OCI-LY3 (cell line): ENCODE data around the gene AGO3.

ENCODE experiments used
- H2AFZ ChIP-seq: fragments of 200-600, 300-600 bp; shearing (Covaris generic); 2 replicates; pipeline ENCODE4 v1.6.0; 2014; ENCODE audit warnings: antibody characterized with exemption, low read depth, low read length
- H3K27ac ChIP-seq: fragments of 200-600, 300-600 bp; sonication (generic); 2 replicates; pipeline ENCODE4 v1.5.1; 2014; ENCODE audit warnings: mild to moderate bottlenecking, low read length, moderate library complexity, mixed read lengths
- H3K27me3 ChIP-seq: fragments of 200-600, 300-600 bp; sonication (generic); 2 replicates; pipeline ENCODE4 v1.6.1; 2014; ENCODE audit warnings: low read depth, low read length, mixed read lengths
- H3K36me3 ChIP-seq: fragments of 200-600, 300-600 bp; sonication (generic); replicated peaks from 2 replicates; pipeline ENCODE3; 2014; ENCODE audit warnings: low read depth, low read length, mixed read lengths
- H3K4me1 ChIP-seq: fragments of 300-600, 200-600 bp; sonication (generic); 2 replicates; pipeline ENCODE4 v1.6.1; 2014; ENCODE audit warnings: low read length, mixed read lengths
- H3K4me2 ChIP-seq: fragments of 200-600, 300-600 bp; sonication (generic); 2 replicates; pipeline ENCODE4 v1.6.1; 2014; ENCODE audit warnings: low read length, mixed read lengths
- H3K4me3 ChIP-seq: fragments of 300-600, 200-600 bp; sonication (generic); 2 replicates; pipeline ENCODE4 v1.5.1; 2014; ENCODE audit warnings: antibody characterized with exemption, mild to moderate bottlenecking, low read length, moderate library complexity
- H3K79me2 ChIP-seq: fragments of 300-600, 200-600 bp; shearing (Covaris generic); 2 replicates; pipeline ENCODE4 v1.6.1; 2014; ENCODE audit warnings: mild to moderate bottlenecking, low read length, mixed read lengths
- H3K9ac ChIP-seq: fragments of 300-600, 200-600 bp; shearing (Covaris generic); 2 replicates; pipeline ENCODE4 v1.6.0; 2014; ENCODE audit warnings: mild to moderate bottlenecking, low read length, moderate library complexity
- H3K9me3 ChIP-seq: fragments of 200-600, 300-600 bp; shearing (Covaris generic); 2 replicates; pipeline ENCODE4 v1.6.1; 2014; ENCODE audit warnings: low read length, mixed read lengths; ENCODE audit not compliant: insufficient read depth
- H4K20me1 ChIP-seq: fragments of 200-600, 300-600 bp; sonication (generic); 2 replicates; pipeline ENCODE4 v1.6.1; 2016; ENCODE audit warnings: low read length, mixed read lengths; ENCODE audit not compliant: insufficient read depth
- EZH2phosphoT487 ChIP-seq: fragments of 200-600 bp; shearing (Covaris generic); IDR thresholded peaks from 2 replicates; pipeline ENCODE4 v1.6.1; 2018; ENCODE audit warnings: antibody characterized with exemption, mixed run types, low read depth
- TF ChIP-seq, protein P1 (sequence below): fragments of 200-600, 300-600 bp; sonication (generic); IDR thresholded peaks from 2 replicates; pipeline ENCODE4 v1.5.1; 2014; ENCODE audit warnings: antibody characterized with exemption, low read length, low read depth

Gene AGO3

DNA sequence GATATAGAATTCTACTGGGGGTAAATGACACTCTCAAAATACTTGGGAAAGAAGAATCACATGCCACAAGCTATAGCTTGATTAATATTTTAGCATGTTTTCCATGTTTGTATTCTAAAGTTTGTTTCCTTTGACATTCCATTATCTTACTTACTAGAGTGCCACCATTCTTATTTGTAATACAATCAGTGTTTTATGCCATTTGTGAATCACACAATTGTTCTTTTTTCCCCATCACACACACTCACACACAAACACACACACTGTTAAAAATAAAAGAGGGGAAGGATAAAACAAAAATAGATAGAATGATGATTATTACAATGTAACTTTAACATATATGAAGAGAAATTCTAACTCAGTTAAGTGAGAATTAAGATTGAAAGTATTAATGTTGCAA, 137.0 kb downstream of the AGO3 start:
- Histone ChIP-seq H3K4me1 (no peaks in the 10 kb centered on the region), H3K27me3 (no peaks in the 10 kb centered on the region), H3K9me3 (no peaks in the 10 kb centered on the region), H3K4me2 (no peak overlapping the region), H2AFZ (no peak overlapping the region), H3K4me3 (no peak overlapping the region), H3K27ac (no peak overlapping the region), H3K9ac (no peak overlapping the region), H3K36me3 (no peaks in the 10 kb centered on the region), H4K20me1 (no peaks in the 10 kb centered on the region), H3K79me2 (no peaks in the 10 kb centered on the region)
- no peak for TF ChIP-seq EZH2phosphoT487
- TF ChIP-seq, protein P1, sequence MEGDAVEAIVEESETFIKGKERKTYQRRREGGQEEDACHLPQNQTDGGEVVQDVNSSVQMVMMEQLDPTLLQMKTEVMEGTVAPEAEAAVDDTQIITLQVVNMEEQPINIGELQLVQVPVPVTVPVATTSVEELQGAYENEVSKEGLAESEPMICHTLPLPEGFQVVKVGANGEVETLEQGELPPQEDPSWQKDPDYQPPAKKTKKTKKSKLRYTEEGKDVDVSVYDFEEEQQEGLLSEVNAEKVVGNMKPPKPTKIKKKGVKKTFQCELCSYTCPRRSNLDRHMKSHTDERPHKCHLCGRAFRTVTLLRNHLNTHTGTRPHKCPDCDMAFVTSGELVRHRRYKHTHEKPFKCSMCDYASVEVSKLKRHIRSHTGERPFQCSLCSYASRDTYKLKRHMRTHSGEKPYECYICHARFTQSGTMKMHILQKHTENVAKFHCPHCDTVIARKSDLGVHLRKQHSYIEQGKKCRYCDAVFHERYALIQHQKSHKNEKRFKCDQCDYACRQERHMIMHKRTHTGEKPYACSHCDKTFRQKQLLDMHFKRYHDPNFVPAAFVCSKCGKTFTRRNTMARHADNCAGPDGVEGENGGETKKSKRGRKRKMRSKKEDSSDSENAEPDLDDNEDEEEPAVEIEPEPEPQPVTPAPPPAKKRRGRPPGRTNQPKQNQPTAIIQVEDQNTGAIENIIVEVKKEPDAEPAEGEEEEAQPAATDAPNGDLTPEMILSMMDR, result no peak

DNA sequence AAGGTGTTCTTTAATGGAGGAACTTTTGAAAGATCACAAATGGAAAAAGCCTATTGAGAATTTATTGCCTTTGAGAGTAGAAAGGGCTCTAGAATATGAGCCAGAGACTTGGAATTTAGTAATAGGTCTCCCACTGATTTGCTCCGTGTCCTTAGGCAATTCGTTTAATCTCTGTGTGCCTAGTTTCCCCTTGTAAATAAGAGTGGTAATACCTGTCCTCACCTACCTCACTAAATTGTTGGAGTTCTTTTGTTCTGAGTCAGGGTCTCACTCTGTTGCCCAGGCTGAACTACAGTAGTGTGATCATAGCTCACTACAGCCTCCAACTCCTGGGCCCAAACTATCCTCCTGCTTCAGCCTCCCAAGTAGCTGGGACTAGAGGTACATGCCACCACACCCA, 138.0 kb downstream of the AGO3 start:
- H3K36me3 ChIP-seq, result no peaks in the 10 kb centered on the region
- no peak overlapping the region for H3K4me2 ChIP-seq
- no peak overlapping the region for H3K9ac ChIP-seq
- no peaks in the 10 kb centered on the region for H3K27me3 ChIP-seq
- H2AFZ ChIP-seq, result no peak overlapping the region
- H3K4me1 ChIP-seq, result no peaks in the 10 kb centered on the region
- TF ChIP-seq, protein P1, result no peak
- no peak for TF ChIP-seq EZH2phosphoT487
- no peaks in the 10 kb centered on the region for H3K9me3 ChIP-seq
- no peak overlapping the region for H3K27ac ChIP-seq
- H3K79me2 ChIP-seq, result no peaks in the 10 kb centered on the region
- no peak overlapping the region for H3K4me3 ChIP-seq
- no peaks in the 10 kb centered on the region for H4K20me1 ChIP-seq

DNA sequence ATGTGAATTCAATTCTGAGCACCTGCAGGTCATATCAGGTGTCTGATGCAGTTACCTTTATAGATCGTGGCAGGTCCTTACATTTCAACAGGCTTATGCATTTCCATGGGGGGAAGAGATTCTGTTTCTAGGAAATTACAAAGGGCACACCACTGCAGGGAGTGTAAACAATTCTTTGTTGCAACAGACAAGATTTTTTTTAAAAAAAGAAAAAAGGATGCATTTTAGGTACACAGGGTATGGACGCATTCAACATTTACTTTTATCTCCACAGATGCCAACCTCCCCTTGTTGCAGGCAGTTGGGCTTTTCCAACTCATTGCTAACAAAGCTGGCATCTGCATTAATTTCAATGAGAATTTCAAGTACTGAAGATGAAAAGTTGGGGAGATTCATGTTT, 139.4 kb downstream of the AGO3 start:
- Histone ChIP-seq H3K79me2 (no peaks in the 10 kb centered on the region), H3K4me3 (no peak overlapping the region), H3K9me3 (no peaks in the 10 kb centered on the region), H3K9ac (no peak overlapping the region), H3K4me1 (no peaks in the 10 kb centered on the region), H3K27me3 (no peaks in the 10 kb centered on the region), H4K20me1 (no peaks in the 10 kb centered on the region), H3K36me3 (no peaks in the 10 kb centered on the region), H2AFZ (no peak overlapping the region), H3K4me2 (no peak overlapping the region), H3K27ac (no peak overlapping the region)
- no peak for TF ChIP-seq EZH2phosphoT487
- TF ChIP-seq, protein P1, result no peak

DNA sequence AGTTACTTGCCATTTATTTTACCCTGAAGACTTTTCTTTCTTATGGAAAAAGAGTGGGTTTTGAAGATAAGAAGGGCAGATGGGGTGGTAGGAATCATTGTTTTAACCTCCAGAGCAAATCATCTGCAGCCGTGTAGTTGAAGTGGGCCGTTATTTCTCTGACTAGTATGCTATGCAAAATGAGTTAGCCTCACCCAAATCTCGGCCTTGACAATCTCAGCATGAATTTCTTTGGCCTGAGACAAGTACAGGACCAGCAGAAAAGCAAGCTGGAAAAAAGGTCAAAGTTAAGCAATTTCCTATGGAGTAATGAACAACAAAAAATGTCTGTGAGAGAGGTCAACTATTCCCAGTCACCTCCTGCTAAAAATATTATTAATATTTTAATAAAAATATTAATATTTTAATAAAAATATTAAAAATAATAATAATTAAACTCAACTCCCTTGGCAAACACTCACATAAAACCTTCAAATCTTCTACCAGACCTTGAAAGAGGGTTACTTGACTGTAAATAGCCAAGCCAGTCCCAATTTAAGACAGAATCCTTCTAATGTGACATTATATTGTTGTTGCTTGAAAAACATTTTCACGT, 146.2 kb downstream of the AGO3 start:
- Histone ChIP-seq H4K20me1 (no peaks in the 10 kb centered on the region), H2AFZ (no peak overlapping the region), H3K27me3 (no peaks in the 10 kb centered on the region), H3K4me3 (no peak overlapping the region), H3K27ac (no peak overlapping the region), H3K4me1 (no peaks in the 10 kb centered on the region), H3K4me2 (no peak overlapping the region), H3K9me3 (no peaks in the 10 kb centered on the region), H3K79me2 (no peaks in the 10 kb centered on the region), H3K9ac (no peak overlapping the region), H3K36me3 (no peaks in the 10 kb centered on the region)
- no peak for TF ChIP-seq EZH2phosphoT487
- TF ChIP-seq, protein P1, result no peak
